Thoracic aorta (tissue), 2 donors: ENCODE measurements around the gene TNPO1. TPM values are rescaled to one million over a fixed set of nuclear protein-coding genes. Genes with fewer than 3 reads are reported as not detected.
A peak's percentile ranks its signal among the peaks of the same experiment; 100 is the strongest.

Experiments
- ATAC-seq: fragments of 150-250 bp; one replicate; pipeline ENCODE4 v1.8.0; 2017; ENCODE audit warnings: low read depth; ENCODE audit not compliant: insufficient number of reproducible peaks, low FRiP score
- DNase-seq: peaks from one replicate; pipeline ENCODE4 v3.0.0-alpha.2; 2020; ENCODE audit warnings: low spot score
- H3K27ac ChIP-seq, 2 donors: fragments of 200-600 bp; sonication (generic); 1 replicate in 1 of 2; 2 replicates in 1 of 2; pipeline ENCODE4 v1.5.1; 2016; ENCODE audit warnings: mild to moderate bottlenecking in 2 of 2, moderate library complexity in 2 of 2
- H3K27me3 ChIP-seq: fragments of 200-600 bp; sonication (generic); replicated peaks from 2 replicates; pipeline ENCODE4 v1.6.0; 2016; ENCODE audit warnings: mild to moderate bottlenecking; ENCODE audit not compliant: insufficient read depth
- H3K36me3 ChIP-seq: fragments of 200-600 bp; sonication (generic); one replicate; pipeline ENCODE4 v1.5.1; 2016
- H3K4me1 ChIP-seq, 2 donors: fragments of 200-600 bp; sonication (generic); 1 replicate in 1 of 2; 2 replicates in 1 of 2; pipeline versions ENCODE4 v1.5.1 to v1.6.0; 2016; ENCODE audit warnings: low read depth in 2 of 2, mild to moderate bottlenecking in 1 of 2; ENCODE audit not compliant: control insufficient read depth in 1 of 2
- H3K4me3 ChIP-seq: fragments of 200-600 bp; sonication (generic); 2 replicates; pipeline ENCODE4 v1.5.1; 2016; ENCODE audit warnings: mild to moderate bottlenecking
- H3K9me3 ChIP-seq: fragments of 200-600 bp; sonication (generic); 2 replicates; pipeline ENCODE4 v1.5.1; 2016
- total RNA-seq, 2 donors: library from RNA; depleted of rRNA; stranded (reverse); fragments of >200 nt; gene quantifications; one replicate each; pipeline versions ENCODE4 v1.1.0 to v1.2.3, GENCODE V29; 2016
- TF ChIP-seq, protein P1 (sequence below): fragments of 200-600 bp; sonication (generic); IDR thresholded peaks from one replicate; pipeline ENCODE4 v1.5.1; 2019; ENCODE audit warnings: antibody characterized with exemption

Gene TNPO1
- total RNA-seq, 2 donors from 2014 or later, result 75.8 to 150 TPM

DNA sequence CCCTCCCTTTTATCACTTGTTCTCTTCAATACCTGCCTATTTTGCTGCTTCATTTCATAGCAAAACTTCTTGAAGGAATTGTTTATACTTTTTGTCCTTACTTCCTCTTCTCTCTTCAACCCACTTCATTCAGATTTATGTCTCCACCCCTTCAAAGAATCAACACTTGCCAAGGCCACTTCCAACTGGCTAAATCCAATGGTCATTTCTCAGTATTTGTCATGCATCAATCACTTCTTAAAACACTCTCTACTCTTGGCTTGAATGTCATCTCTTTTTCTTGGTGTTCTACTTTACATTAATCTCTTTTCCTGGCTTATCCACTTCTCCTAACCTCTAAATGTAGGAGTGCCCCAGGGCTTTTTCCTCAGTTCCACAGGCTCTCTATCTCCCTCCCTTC, 131.0 kb downstream of the TNPO1 start:
- H3K36me3 ChIP-seq, result no peaks in the 10 kb centered on the region
- H3K27me3 ChIP-seq, result no peaks in the 10 kb centered on the region
- TF ChIP-seq, protein P1, sequence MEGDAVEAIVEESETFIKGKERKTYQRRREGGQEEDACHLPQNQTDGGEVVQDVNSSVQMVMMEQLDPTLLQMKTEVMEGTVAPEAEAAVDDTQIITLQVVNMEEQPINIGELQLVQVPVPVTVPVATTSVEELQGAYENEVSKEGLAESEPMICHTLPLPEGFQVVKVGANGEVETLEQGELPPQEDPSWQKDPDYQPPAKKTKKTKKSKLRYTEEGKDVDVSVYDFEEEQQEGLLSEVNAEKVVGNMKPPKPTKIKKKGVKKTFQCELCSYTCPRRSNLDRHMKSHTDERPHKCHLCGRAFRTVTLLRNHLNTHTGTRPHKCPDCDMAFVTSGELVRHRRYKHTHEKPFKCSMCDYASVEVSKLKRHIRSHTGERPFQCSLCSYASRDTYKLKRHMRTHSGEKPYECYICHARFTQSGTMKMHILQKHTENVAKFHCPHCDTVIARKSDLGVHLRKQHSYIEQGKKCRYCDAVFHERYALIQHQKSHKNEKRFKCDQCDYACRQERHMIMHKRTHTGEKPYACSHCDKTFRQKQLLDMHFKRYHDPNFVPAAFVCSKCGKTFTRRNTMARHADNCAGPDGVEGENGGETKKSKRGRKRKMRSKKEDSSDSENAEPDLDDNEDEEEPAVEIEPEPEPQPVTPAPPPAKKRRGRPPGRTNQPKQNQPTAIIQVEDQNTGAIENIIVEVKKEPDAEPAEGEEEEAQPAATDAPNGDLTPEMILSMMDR, result no peak
- no peak for ATAC-seq
- H3K27ac ChIP-seq, result no peak overlapping the region
- peaks cover 2 to 12% of the 10 kb centered on the region in 2 donors for H3K4me1 ChIP-seq
- H3K4me3 ChIP-seq, result no peak overlapping the region
- no peak for DNase-seq
- H3K9me3 ChIP-seq, result no peaks in the 10 kb centered on the region

DNA sequence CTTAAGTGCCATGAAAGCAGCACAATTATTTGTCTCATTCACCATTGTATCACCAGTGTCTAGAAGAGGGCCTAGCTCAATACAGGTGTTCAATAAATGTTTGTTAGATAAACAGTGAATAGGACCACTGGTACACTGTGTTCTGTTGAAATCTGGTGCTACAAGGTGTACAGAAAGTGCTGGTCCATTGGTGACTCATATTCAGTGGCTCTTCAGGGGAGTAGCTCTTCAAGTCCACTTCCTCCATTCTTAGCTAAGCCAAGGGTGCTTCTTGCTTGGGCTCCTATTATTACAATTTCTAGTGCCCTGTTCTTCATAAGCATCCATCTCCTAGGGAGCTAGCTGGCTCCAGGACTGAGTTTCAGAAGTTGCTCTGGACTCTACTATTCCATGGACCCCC, 133.0 kb downstream of the TNPO1 start:
- Histone ChIP-seq H3K4me1 (peaks cover 7 to 21% of the 10 kb centered on the region in 2 donors), H3K27me3 (no peaks in the 10 kb centered on the region), H3K27ac (no peak overlapping the region), H3K9me3 (no peaks in the 10 kb centered on the region), H3K4me3 (no peak overlapping the region), H3K36me3 (no peaks in the 10 kb centered on the region)
- TF ChIP-seq, protein P1, result no peak
- ATAC-seq, result no peak
- DNase-seq, result no peak

GRCh38 chr5:72951671-72952468, 135.4 kb downstream of the TNPO1 start:
- DNase-seq (no peak), ATAC-seq (no peak)
- no peak overlapping the region for H3K4me3 ChIP-seq
- no peaks in the 10 kb centered on the region for H3K27me3 ChIP-seq
- no peak overlapping the region for H3K27ac ChIP-seq
- no peaks in the 10 kb centered on the region for H3K36me3 ChIP-seq
- H3K4me1 ChIP-seq, result peaks cover 13 to 21% of the 10 kb centered on the region in 2 donors
- no peaks in the 10 kb centered on the region for H3K9me3 ChIP-seq
- TF ChIP-seq, protein P1, result no peak

- TF ChIP-seq, protein P1, result no peak
- H3K27me3 ChIP-seq, result no peaks in the 10 kb centered on the region
- no peaks in the 10 kb centered on the region for H3K9me3 ChIP-seq
- DNase-seq (no peak), ATAC-seq (no peak)
- H3K27ac ChIP-seq, result peak overlapping the region; percentile 96 to 98
- H3K4me3 ChIP-seq, result peak overlapping the region; percentile 87
- peaks cover 24 to 44% of the 10 kb centered on the region in 2 donors for H3K4me1 ChIP-seq
- H3K36me3 ChIP-seq, result no peaks in the 10 kb centered on the region
Observed at GRCh38 chr5:72954389-72954788, 137.9 kb downstream of the TNPO1 start.

DNA sequence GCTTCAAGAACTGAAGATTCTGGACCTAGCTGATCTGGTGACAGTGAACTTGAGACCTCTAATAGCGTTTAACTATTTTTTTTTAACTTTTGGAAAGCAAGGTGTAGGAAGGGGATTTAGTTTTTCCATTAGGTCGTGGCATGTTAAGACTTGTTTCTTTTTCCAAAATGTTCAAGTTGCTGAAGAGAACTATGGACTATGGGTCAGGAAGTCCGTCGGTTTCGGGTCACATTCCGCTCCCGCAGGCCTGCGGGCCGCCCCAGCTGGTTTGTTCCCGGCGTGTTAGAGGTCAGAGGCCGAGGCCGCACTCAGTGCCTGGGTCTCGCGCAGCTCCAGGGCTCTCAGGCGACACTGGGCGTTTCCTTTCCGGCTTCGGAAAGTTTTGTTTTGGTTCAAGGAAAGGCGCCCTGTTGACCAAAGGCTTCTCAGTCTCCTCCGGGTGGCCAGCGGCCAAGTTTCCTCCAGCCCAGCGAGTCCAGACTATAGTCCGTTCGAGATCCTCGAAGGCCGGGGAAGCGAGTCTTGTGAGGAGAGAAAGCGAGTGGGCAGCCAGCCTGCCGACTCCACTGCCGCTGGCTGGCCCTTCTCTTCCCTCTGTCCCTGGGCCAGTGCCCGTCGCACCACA, 138.8 kb downstream of the TNPO1 start:
- peak overlapping the region; percentile 87 for H3K4me3 ChIP-seq
- H3K27ac ChIP-seq, result peak overlapping the region; percentile 96 to 98
- peaks cover 27 to 51% of the 10 kb centered on the region in 2 donors for H3K4me1 ChIP-seq
- no peaks in the 10 kb centered on the region for H3K9me3 ChIP-seq
- TF ChIP-seq, protein P1, result no peak
- H3K36me3 ChIP-seq, result no peaks in the 10 kb centered on the region
- DNase-seq, result no peak
- peak; percentile 21 for ATAC-seq
- no peaks in the 10 kb centered on the region for H3K27me3 ChIP-seq
